Measurements from ENCODE around the gene WNT4. TPM values are rescaled to one million over a fixed set of nuclear protein-coding genes. Genes with fewer than 3 reads are reported as not detected.

WNT4 gene
- total RNA-seq, 4 donors from 2014 or later, result 0.12 to 0.27 (median 0.27) TPM; not detected in 1

GRCh38 chr1:22188914-22189313 lies 46.0 kb upstream of the WNT4 start:
- no peak for TF ChIP-seq EP300 (IDR thresholded peaks at IDR 0.05)
- TF ChIP-seq POLR2A (IDR thresholded peaks at IDR 0.05), result no peak
- no peak for TF ChIP-seq CTCF (IDR thresholded peaks at IDR 0.05)
- TF ChIP-seq POLR2AphosphoS5 (IDR thresholded peaks at IDR 0.05), result no peak
- 80% methylated on average over 2 of the region's 7 CpGs; no CpG with 5 or more reads in 1 of the 2 donors for WGBS, 2 donors (ENCODE audit: low coverage in 1 of 2)

DNA sequence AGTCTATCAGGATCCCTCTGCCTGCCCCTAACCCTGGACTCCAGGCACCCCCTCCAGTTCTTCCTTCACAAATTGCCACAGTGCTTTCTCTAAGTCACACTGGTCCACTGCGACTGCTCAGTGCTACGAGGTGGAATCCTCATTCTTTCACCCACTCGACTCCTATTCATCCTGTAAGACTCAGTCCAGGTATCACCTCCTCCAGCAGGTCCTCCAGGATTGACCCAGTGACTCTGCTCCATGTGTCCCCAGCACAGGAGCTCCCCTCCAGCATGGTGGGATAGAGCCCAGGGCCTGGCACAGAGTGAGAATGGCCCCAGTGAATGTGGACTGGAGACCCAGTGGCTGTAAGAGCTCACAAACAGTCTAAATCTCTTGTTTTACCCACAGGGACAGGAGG lies 45.5 kb upstream of the WNT4 start:
- no peaks in the 10 kb centered on the region for H3K9me3 ChIP-seq
- no peaks in the 10 kb centered on the region for H3K4me1 ChIP-seq
- TF ChIP-seq POLR2A (IDR thresholded peaks at IDR 0.05), result no peak
- no peak for TF ChIP-seq EP300 (IDR thresholded peaks at IDR 0.05)
- no peak for TF ChIP-seq POLR2AphosphoS5 (IDR thresholded peaks at IDR 0.05)
- TF ChIP-seq CTCF (IDR thresholded peaks at IDR 0.05), result no peak
- WGBS, 2 donors (ENCODE audit: low coverage in 1 of 2), result 76% methylated on average over 3 of the region's 3 CpGs; no CpG with 5 or more reads in 1 of the 2 donors
- H3K27me3 ChIP-seq, result peaks cover 65% of the 10 kb centered on the region
- H3K4me3 ChIP-seq, result no peak overlapping the region
- no peak for ATAC-seq
- H3K36me3 ChIP-seq, result no peaks in the 10 kb centered on the region
- H3K27ac ChIP-seq, result no peak overlapping the region

More at GRCh38 chr1:22188914-22189313, 46.0 kb upstream of the WNT4 start:
- Histone ChIP-seq H3K27me3 (peaks cover 61% of the 10 kb centered on the region), H3K4me3 (no peak overlapping the region), H3K36me3 (no peaks in the 10 kb centered on the region), H3K27ac (no peak overlapping the region), H3K4me1 (no peaks in the 10 kb centered on the region), H3K9me3 (no peaks in the 10 kb centered on the region)
- no peak for ATAC-seq

DNA sequence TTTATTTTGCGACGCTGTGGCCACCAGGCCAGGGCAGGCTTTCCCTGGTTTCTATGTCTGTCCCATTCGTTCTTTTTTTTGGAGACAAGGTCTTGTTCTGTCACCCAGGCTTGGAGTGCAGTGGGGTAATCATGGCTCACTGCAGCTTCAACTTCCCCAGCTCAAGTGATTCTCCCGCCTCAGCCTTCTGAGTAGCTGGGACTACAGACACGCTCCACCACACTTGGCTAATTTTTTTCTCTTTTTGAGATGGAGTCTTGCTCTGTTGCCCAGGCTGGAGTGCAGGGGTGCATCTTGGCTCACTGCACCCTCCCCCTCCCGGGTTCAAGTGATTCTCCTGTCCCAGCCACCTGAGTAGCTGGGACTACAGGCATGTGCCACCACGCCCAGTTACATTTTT lies 43.4 kb upstream of the WNT4 start:
- no peak for TF ChIP-seq POLR2AphosphoS5 (IDR thresholded peaks at IDR 0.05)
- TF ChIP-seq CTCF (IDR thresholded peaks at IDR 0.05), result no peak
- TF ChIP-seq EP300 (IDR thresholded peaks at IDR 0.05), result no peak
- no peak for TF ChIP-seq POLR2A (IDR thresholded peaks at IDR 0.05)
- ATAC-seq, result no peak
- Histone ChIP-seq H3K9me3 (no peaks in the 10 kb centered on the region), H3K36me3 (no peaks in the 10 kb centered on the region), H3K4me3 (no peak overlapping the region), H3K4me1 (no peaks in the 10 kb centered on the region), H3K27me3 (peaks cover 82% of the 10 kb centered on the region), H3K27ac (no peak overlapping the region)
- WGBS, 2 donors (ENCODE audit: low coverage in 1 of 2), result 78 to 96% methylated on average over 4 to 6 of the region's 7 CpGs

GRCh38 chr1:22184892-22185612 lies 42.2 kb upstream of the WNT4 start:
- Histone ChIP-seq H3K4me3 (no peak overlapping the region), H3K27me3 (peaks cover 78% of the 10 kb centered on the region), H3K27ac (no peak overlapping the region), H3K36me3 (no peaks in the 10 kb centered on the region), H3K9me3 (no peaks in the 10 kb centered on the region), H3K4me1 (no peaks in the 10 kb centered on the region)
- TF ChIP-seq POLR2A (IDR thresholded peaks at IDR 0.05) (no peak), CTCF (IDR thresholded peaks at IDR 0.05) (no peak), POLR2AphosphoS5 (IDR thresholded peaks at IDR 0.05) (no peak), EP300 (IDR thresholded peaks at IDR 0.05) (no peak)
- WGBS, 2 donors (ENCODE audit: low coverage in 1 of 2), result 33 to 60% methylated on average over 5 to 12 of the region's 21 CpGs
- ATAC-seq, result no peak

DNA sequence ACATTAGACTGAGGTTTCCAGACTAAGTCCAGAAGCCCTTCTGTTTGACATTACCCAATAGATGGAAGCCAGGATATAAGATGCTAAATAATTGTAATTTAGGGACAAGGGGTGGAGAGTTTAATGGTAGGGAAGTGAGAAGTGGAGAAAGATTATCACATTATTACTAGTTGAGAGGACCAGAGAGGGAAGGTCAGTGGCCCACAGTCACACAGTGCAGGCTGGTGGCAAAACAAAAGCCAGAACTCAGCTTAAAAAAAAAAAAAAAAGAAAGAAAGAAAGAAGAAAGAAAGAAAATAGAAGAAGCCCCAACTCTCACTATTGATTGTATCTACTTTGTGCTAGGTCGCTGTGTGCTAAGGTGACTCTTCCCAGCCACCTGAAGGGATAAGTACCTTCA lies 41.6 kb upstream of the WNT4 start:
- no peak for ATAC-seq
- peaks cover 72% of the 10 kb centered on the region for H3K27me3 ChIP-seq

More for the DNA sequence above, 41.6 kb upstream of the WNT4 start:
- Histone ChIP-seq H3K9me3 (no peaks in the 10 kb centered on the region), H3K4me1 (no peaks in the 10 kb centered on the region), H3K4me3 (no peak overlapping the region), H3K36me3 (no peaks in the 10 kb centered on the region), H3K27ac (no peak overlapping the region)
- TF ChIP-seq EP300 (IDR thresholded peaks at IDR 0.05), result no peak
- TF ChIP-seq POLR2AphosphoS5 (IDR thresholded peaks at IDR 0.05), result no peak
- no peak for TF ChIP-seq POLR2A (IDR thresholded peaks at IDR 0.05)
- no peak for TF ChIP-seq CTCF (IDR thresholded peaks at IDR 0.05)
- WGBS, 2 donors (ENCODE audit: low coverage in 1 of 2), result 100% methylated on average over 1 of the region's 1 CpG; no CpG with 5 or more reads in 1 of the 2 donors

All from gastroesophageal sphincter (tissue), 4 donors.